OCI-LY7 (cell line): ENCODE measurements around the gene ZNF146. TPM values are rescaled to one million over a fixed set of nuclear protein-coding genes. Genes with fewer than 3 reads are reported as not detected.

Source experiments
- Bru-seq: library from RNA; stranded (reverse); fragments of 400-500 nt; gene quantifications from one replicate; lab custom pipeline; 2021; lab: Mats Ljungman, UMichigan
- BruChase-seq, 2 experiments: library from RNA; stranded (reverse); fragments of 400-500 nt; gene quantifications; one replicate each; lab custom pipeline; 2021; lab: Mats Ljungman, UMichigan
- BruUV-seq: library from RNA; stranded (reverse); fragments of 400-500 nt; replicated peaks from 2 replicates; lab custom pipeline; 2021; lab: Mats Ljungman, UMichigan
- CTCF ChIA-PET: fragments of 300-600 bp; sonication (Branson Sonifier 250); formaldehyde crosslinking; loops from one replicate; lab custom pipeline; 2022; ENCODE audit warnings: antibody characterized with exemption; ENCODE audit not compliant: unreplicated experiment; lab: Charles Lee
- POLR2A ChIA-PET: fragments of 300-600 bp; sonication (Branson Sonifier 250); formaldehyde crosslinking; loops from one replicate; lab custom pipeline; 2022; ENCODE audit warnings: antibody characterized with exemption; lab: Charles Lee
- DNase-seq: peaks from one replicate; pipeline ENCODE4 v3.0.0-alpha.2; 2015; ENCODE audit warnings: low spot score
- H2AFZ ChIP-seq: fragments of 200-600 bp; sonication (generic), shearing (Covaris generic); 2 replicates; pipeline ENCODE4 v1.6.1; 2014; ENCODE audit warnings: mild to moderate bottlenecking, antibody characterized with exemption, low read length, moderate library complexity
- H3K27ac ChIP-seq: fragments of 200-600 bp; sonication (generic); 2 replicates; pipeline ENCODE4 v1.5.1; 2014; ENCODE audit warnings: mixed run types, low read depth, mild to moderate bottlenecking, moderate library complexity, low read length, inconsistent platforms; ENCODE audit not compliant: poor library complexity, severe bottlenecking
- H3K36me3 ChIP-seq: fragments of 200-600 bp; sonication (generic); 2 replicates; pipeline ENCODE4 v1.6.1; 2014; ENCODE audit warnings: mild to moderate bottlenecking, antibody characterized with exemption, low read length, moderate library complexity, mixed read lengths; ENCODE audit not compliant: insufficient read depth
- H3K4me1 ChIP-seq: fragments of 200-600 bp; sonication (generic); 2 replicates; pipeline ENCODE4 v1.5.1; 2014; ENCODE audit warnings: mild to moderate bottlenecking, low read length; ENCODE audit not compliant: insufficient read depth, poor library complexity, severe bottlenecking
- H3K4me2 ChIP-seq: fragments of 200-600 bp; sonication (generic); 2 replicates; pipeline ENCODE4 v1.6.1; 2014; ENCODE audit warnings: mild to moderate bottlenecking, low read length
- H3K4me3 ChIP-seq: fragments of 200-600 bp; sonication (generic); 2 replicates; pipeline ENCODE4 v1.5.1; 2014; ENCODE audit warnings: mild to moderate bottlenecking, low read depth, low read length; ENCODE audit not compliant: poor library complexity, severe bottlenecking
- H3K79me2 ChIP-seq: fragments of 200-600 bp; sonication (generic); 2 replicates; pipeline ENCODE4 v1.6.1; 2016; ENCODE audit warnings: low read depth, mild to moderate bottlenecking, low read length, moderate library complexity, mixed read lengths; ENCODE audit not compliant: insufficient read depth
- H3K9me2 ChIP-seq: fragments of 200-600 bp; sonication (generic); 2 replicates; pipeline ENCODE4 v1.6.1; 2016; ENCODE audit warnings: mild to moderate bottlenecking, low read length, mixed read lengths; ENCODE audit not compliant: insufficient read depth
- H3K9me3 ChIP-seq: fragments of 200-600 bp; sonication (generic); 2 replicates; pipeline ENCODE4 v1.6.1; 2014; ENCODE audit warnings: mild to moderate bottlenecking, mixed run types, low read length, mixed read lengths
- H4K20me1 ChIP-seq: fragments of 200-600 bp; sonication (generic); 2 replicates; pipeline ENCODE4 v1.6.1; 2014; ENCODE audit warnings: mild to moderate bottlenecking, antibody characterized with exemption, low read length, moderate library complexity, mixed read lengths; ENCODE audit not compliant: insufficient read depth
- CTCF ChIP-seq: fragments of 200-600 bp; sonication (generic); conservative IDR thresholded peaks from 2 replicates; pipeline ENCODE4 v1.5.1; 2014; ENCODE audit warnings: mild to moderate bottlenecking, antibody characterized with exemption, low read length, moderate library complexity, mixed read lengths
- EZH2phosphoT487 ChIP-seq: fragments of 200-600 bp; sonication (generic); IDR thresholded peaks from 2 replicates; pipeline ENCODE4 v1.6.1; 2018; ENCODE audit warnings: low read depth, borderline replicate concordance, mild to moderate bottlenecking, mixed run types, antibody characterized with exemption, low read length, moderate library complexity, mixed read lengths
- intact Hi-C: fragments of 100-400 bp; cut with micrococcal nuclease; formaldehyde crosslinking; loops from one replicate; pipeline ENCODE4 v1.10.0; 2022; ENCODE audit not compliant: unreplicated experiment
- long read RNA-seq: library from polyadenylated mRNA; stranded (forward); transcript quantifications from one replicate; pipeline ENCODE4 v2.0.0, GENCODE V29; 2022
- total RNA-seq, 2 experiments: library from RNA; depleted of rRNA in 1 of 2; stranded (reverse); fragments of >200 nt in 1 of 2; shearing (Covaris generic) in 1 of 2; gene quantifications; 2 replicates each; pipeline ENCODE4 v1.2.3, GENCODE V29; 2014 to 2022

ZNF146 gene
- total RNA-seq (2014; rRNA removed; shearing (Covaris generic)) = 67.4 and 69.4 TPM in 2 replicates
- 85.1 and 86.3 TPM in 2 replicates for total RNA-seq (2022)
- percentile 93 among the genes with signal in this experiment for Bru-seq, nascent RNA
- percentile 97 among the genes with signal in this experiment for BruChase-seq, experiment 1, labeled RNA remaining after a 6-hour chase
- BruChase-seq, experiment 2, labeled RNA remaining after a 2-hour chase = percentile 98 among the genes with signal in this experiment
- long read RNA-seq, transcript ZNF146-202 (3 exons, 3,780 nt) = minor isoform, 26 of 154 reads
- long read RNA-seq, transcript ZNF146-205 (3 exons, 533 nt) = minor isoform, 22 of 154 reads
- long read RNA-seq, transcript ZNF146-201 (4 exons, 3,326 nt) = major isoform, 40 of 154 reads
- long read RNA-seq, partial matches to known transcripts = 1 of 154 reads
- long read RNA-seq, other reads (novel, unspliced or antisense) = 63 of 154 reads

GRCh38 chr19:36214386-36215275 is at the start of gene ZNF146, which contains the start of gene ZNF565:
ZNF146 (plus strand) TSS chr19:36215106; CDS start chr19:36236441, 21,335 bp downstream.
ZNF565 (minus strand) TSS chr19:36214665; CDS start chr19:36201985, 12,680 bp downstream.
- peak within 1 kb of the TSS; percentile 71 for H3K27ac ChIP-seq
- no peak for TF ChIP-seq CTCF
- no peak for TF ChIP-seq EZH2phosphoT487
- H3K4me2 ChIP-seq = peak within 1 kb of the TSS; percentile 99
- H3K4me3 ChIP-seq = peak within 1 kb of the TSS; percentile 76
- no peaks in the 10 kb centered on the region for H4K20me1 ChIP-seq
- peaks cover 23% of the 10 kb centered on the region for H3K36me3 ChIP-seq
- H3K79me2 ChIP-seq = peaks cover 51% of the 10 kb centered on the region
- ChIA-PET CTCF (interaction anchor here (1.4 kb wide), 1 partner anchor 9 kb away, joined by 4 read pairs; no protein-coding TSS in a partner anchor), POLR2A (interaction anchor here (0.7 to 1.6 kb wide), 8 partner anchors 10 to 1002 kb away, joined by 3 to 7 read pairs (median 4); partner anchors contain the start of gene ZNF567)
- H3K4me1 ChIP-seq = peaks cover 21% of the 10 kb centered on the region
- peak; percentile 100 for DNase-seq
- no TSS peak for BruUV-seq
- intact Hi-C loops = loop anchor here (2.0 to 10.0 kb wide), 4 partner anchors 74 to 1250 kb away; partner anchors contain the start of genes CAPNS1, ZNF383, ZNF569 and ZNF570
- peak within 1 kb of the TSS; percentile 88 for H2AFZ ChIP-seq
- H3K9me2 ChIP-seq = no peaks in the 10 kb centered on the region
- H3K9me3 ChIP-seq = peaks cover 7% of the 10 kb centered on the region; the same call in 1 of the 2 replicates

- H3K79me2 ChIP-seq = no peaks in the 10 kb centered on the region
- H3K9me3 ChIP-seq = no peaks in the 10 kb centered on the region
- no peak for DNase-seq
- H4K20me1 ChIP-seq = no peaks in the 10 kb centered on the region
- no peak overlapping the region for H3K4me2 ChIP-seq
- H2AFZ ChIP-seq = no peak overlapping the region
- no peaks in the 10 kb centered on the region for H3K36me3 ChIP-seq
- no peaks in the 10 kb centered on the region for H3K9me2 ChIP-seq
- CTCF ChIA-PET = no interaction called here
- POLR2A ChIA-PET = interaction anchor here (0.7 kb wide), 1 partner anchor 23 kb away, joined by 3 read pairs; no protein-coding TSS in a partner anchor
- H3K4me1 ChIP-seq = no peaks in the 10 kb centered on the region
- H3K4me3 ChIP-seq = no peak overlapping the region
- TF ChIP-seq CTCF (no peak), EZH2phosphoT487 (no peak)
- intact Hi-C loops = no loop called here
- H3K27ac ChIP-seq = no peak overlapping the region
- no TSS peak for BruUV-seq
These were observed 45.7 kb upstream of the ZNF146 start for GRCh38 chr19:36169084-36169760.
